B cell (primary cell): ENCODE results near the gene TNNT1.

Experiments
- EZH2 ChIP-seq: IDR thresholded peaks from 2 replicates; pipeline ENCODE4 v1.6.1; 2012; ENCODE audit warnings: borderline replicate concordance, low read depth, mild to moderate bottlenecking, moderate library complexity, low read length; ENCODE audit not compliant: insufficient read depth, poor library complexity, severe bottlenecking
- TF ChIP-seq, protein P1 (sequence below): fragments of 200-600 bp; IDR thresholded peaks from one replicate; pipeline ENCODE4 v1.8.0; 2022; ENCODE audit warnings: antibody characterized with exemption, mild to moderate bottlenecking

DNA sequence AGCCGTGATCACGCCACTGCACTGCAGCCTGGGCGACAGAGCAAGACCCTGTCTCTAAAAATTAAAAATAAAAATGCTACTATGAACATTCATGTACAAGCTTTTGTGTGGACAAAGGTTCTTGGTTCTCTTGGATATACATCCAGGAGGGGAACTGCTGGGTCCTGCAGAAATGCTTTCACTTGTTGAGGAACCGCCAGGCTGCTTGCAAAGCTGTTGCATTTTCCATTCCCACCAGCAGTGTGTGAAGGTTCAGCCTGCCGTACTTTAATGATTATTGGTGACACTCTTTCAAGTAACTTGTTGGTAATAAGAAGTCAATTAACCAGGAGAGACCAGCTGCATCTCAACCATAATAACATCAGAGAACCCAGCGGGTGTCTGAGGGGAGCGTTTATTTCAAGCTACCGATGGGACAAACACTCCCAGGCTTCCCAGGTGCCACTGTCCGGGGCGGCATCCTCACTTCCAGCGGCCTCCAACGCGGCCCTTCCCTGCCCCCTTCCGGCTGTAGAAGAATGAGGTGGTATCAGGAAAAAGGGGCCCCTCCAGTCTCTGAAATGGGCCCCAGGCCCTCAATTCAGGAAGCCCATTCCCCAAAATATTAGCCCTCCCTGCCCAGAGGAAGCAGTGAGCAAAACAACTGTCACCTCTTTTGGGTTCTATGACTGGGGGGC, 16.4 kb downstream of the TNNT1 start:
- TF ChIP-seq, protein P1, sequence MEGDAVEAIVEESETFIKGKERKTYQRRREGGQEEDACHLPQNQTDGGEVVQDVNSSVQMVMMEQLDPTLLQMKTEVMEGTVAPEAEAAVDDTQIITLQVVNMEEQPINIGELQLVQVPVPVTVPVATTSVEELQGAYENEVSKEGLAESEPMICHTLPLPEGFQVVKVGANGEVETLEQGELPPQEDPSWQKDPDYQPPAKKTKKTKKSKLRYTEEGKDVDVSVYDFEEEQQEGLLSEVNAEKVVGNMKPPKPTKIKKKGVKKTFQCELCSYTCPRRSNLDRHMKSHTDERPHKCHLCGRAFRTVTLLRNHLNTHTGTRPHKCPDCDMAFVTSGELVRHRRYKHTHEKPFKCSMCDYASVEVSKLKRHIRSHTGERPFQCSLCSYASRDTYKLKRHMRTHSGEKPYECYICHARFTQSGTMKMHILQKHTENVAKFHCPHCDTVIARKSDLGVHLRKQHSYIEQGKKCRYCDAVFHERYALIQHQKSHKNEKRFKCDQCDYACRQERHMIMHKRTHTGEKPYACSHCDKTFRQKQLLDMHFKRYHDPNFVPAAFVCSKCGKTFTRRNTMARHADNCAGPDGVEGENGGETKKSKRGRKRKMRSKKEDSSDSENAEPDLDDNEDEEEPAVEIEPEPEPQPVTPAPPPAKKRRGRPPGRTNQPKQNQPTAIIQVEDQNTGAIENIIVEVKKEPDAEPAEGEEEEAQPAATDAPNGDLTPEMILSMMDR: no peak
- no peak for TF ChIP-seq EZH2
